PC-9 (cell line): ENCODE measurements around the gene XIRP2. TPM values are rescaled to one million over a fixed set of nuclear protein-coding genes. Genes with fewer than 3 reads are reported as not detected.

ENCODE experiments used
- BruUV-seq: library from RNA; stranded (reverse); fragments of 400-500 nt; replicated peaks from 2 replicates; lab custom pipeline; 2021; lab: Mats Ljungman, UMichigan
- CTCF ChIA-PET: fragments of 300-600 bp; sonication (Branson Sonifier 250); formaldehyde crosslinking; loops from one replicate; lab custom pipeline; 2022; ENCODE audit warnings: antibody characterized with exemption; lab: Charles Lee
- POLR2A ChIA-PET: fragments of 300-600 bp; sonication (Branson Sonifier 250); formaldehyde crosslinking; loops from one replicate; lab custom pipeline; 2022; ENCODE audit warnings: antibody characterized with exemption; ENCODE audit not compliant: unreplicated experiment; lab: Charles Lee
- DNase-seq, 2 experiments: peaks; one replicate each; pipeline versions ENCODE4 v3.0.0 to v3.0.0-alpha.2; 2015 to 2022; ENCODE audit warnings: mixed read lengths in 1 of 2
- H2AFZ ChIP-seq: fragments of 200-600 bp; sonication (generic); 2 replicates; pipeline ENCODE4 v1.8.1; 2017; ENCODE audit warnings: antibody characterized with exemption
- H3F3A ChIP-seq: fragments of 200-600 bp; sonication (generic); 2 replicates; pipeline ENCODE4 v1.8.1; 2017; ENCODE audit warnings: antibody characterized with exemption, mild to moderate bottlenecking, low read depth; ENCODE audit not compliant: insufficient read depth
- H3K27ac ChIP-seq: fragments of 200-600 bp; sonication (generic); 2 replicates; pipeline ENCODE4 v1.6.1; 2016; ENCODE audit warnings: mixed run types
- H3K27me3 ChIP-seq: fragments of 200-600 bp; sonication (generic); 2 replicates; pipeline ENCODE4 v1.6.1; 2016; ENCODE audit warnings: low read depth, mixed run types; ENCODE audit not compliant: insufficient read depth
- H3K36me3 ChIP-seq: fragments of 200-600 bp; sonication (generic); 2 replicates; pipeline ENCODE4 v1.6.1; 2016; ENCODE audit warnings: low read depth, mixed run types
- H3K4me1 ChIP-seq: fragments of 200-600 bp; sonication (generic); replicated peaks from 2 replicates; pipeline ENCODE4 v1.6.1; 2016; ENCODE audit warnings: mixed run types; ENCODE audit not compliant: insufficient read depth
- H3K4me2 ChIP-seq: fragments of 200-600 bp; sonication (generic); 2 replicates; pipeline ENCODE4 v1.6.1; 2017; ENCODE audit warnings: mixed run types
- H3K4me3 ChIP-seq: fragments of 200-600 bp; sonication (generic); 2 replicates; pipeline ENCODE4 v1.6.1; 2016; ENCODE audit warnings: mixed run types
- H3K79me2 ChIP-seq: fragments of 200-600 bp; sonication (generic); 2 replicates; pipeline ENCODE4 v1.6.1; 2017; ENCODE audit warnings: low read depth, mixed run types
- H3K9me2 ChIP-seq: fragments of 200-600 bp; sonication (generic); 2 replicates; pipeline ENCODE4 v1.8.1; 2017; ENCODE audit warnings: mild to moderate bottlenecking; ENCODE audit not compliant: insufficient read depth
- H3K9me3 ChIP-seq: fragments of 200-600 bp; sonication (generic); 2 replicates; pipeline ENCODE4 v1.8.1; 2016; ENCODE audit warnings: low read depth; ENCODE audit not compliant: insufficient read depth
- H4K20me1 ChIP-seq: fragments of 200-600 bp; sonication (generic); 2 replicates; pipeline ENCODE4 v1.8.1; 2017; ENCODE audit not compliant: insufficient read depth
- EZH2 ChIP-seq: fragments of 200-600 bp; sonication (generic); IDR thresholded peaks from 2 replicates; pipeline ENCODE4 v1.8.0; 2017; ENCODE audit warnings: antibody characterized with exemption, low read depth
- intact Hi-C: fragments of 100-400 bp; cut with micrococcal nuclease; formaldehyde crosslinking; loops from one replicate; pipeline ENCODE4 v1.10.0; 2022; ENCODE audit not compliant: unreplicated experiment
- total RNA-seq: library from RNA; stranded (reverse); gene quantifications from 2 replicates; pipeline ENCODE4 v1.2.3, GENCODE V29; 2021
- TF ChIP-seq, protein P1 (sequence below): fragments of 200-600 bp; sonication (generic); conservative IDR thresholded peaks from 2 replicates; pipeline ENCODE4 v1.6.1; 2017; ENCODE audit warnings: mixed run types, antibody characterized with exemption, mild to moderate bottlenecking, moderate library complexity

The XIRP2 gene
- total RNA-seq, 1 experiment from 2014 or later = not detected

DNA sequence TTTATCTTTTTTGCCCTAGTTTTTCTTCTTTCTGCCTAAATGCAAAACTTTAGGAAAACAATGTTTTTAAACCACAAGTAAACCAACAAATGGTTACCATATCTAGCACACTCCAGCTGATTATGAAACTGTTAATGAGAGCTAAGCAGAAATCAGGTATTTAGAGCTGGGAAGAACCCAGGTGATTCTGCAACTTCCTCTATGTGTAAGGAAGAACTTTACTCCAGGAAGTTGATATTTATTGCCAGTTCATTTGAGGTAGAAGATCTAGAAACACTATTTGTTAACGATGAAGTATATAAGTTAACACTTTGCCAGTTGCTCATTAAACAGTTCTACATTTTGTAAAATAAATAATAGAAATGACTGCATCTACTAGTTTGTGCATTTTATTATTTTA is 409.7 kb downstream of the XIRP2 start:
- no peaks in the 10 kb centered on the region for H3K4me1 ChIP-seq
- intact Hi-C loops = no loop called here
- DNase-seq = no peak
- H4K20me1 ChIP-seq = no peaks in the 10 kb centered on the region
- H3K79me2 ChIP-seq = no peaks in the 10 kb centered on the region
- ChIA-PET CTCF (interaction anchor here (0.6 kb wide), 1 partner anchor 11 kb away, joined by 3 read pairs; no protein-coding TSS in a partner anchor), POLR2A (no interaction called here)
- no peaks in the 10 kb centered on the region for H3F3A ChIP-seq
- H3K4me2 ChIP-seq = no peak overlapping the region
- H3K27ac ChIP-seq = no peak overlapping the region
- TF ChIP-seq EZH2 = no peak
- TF ChIP-seq, protein P1, sequence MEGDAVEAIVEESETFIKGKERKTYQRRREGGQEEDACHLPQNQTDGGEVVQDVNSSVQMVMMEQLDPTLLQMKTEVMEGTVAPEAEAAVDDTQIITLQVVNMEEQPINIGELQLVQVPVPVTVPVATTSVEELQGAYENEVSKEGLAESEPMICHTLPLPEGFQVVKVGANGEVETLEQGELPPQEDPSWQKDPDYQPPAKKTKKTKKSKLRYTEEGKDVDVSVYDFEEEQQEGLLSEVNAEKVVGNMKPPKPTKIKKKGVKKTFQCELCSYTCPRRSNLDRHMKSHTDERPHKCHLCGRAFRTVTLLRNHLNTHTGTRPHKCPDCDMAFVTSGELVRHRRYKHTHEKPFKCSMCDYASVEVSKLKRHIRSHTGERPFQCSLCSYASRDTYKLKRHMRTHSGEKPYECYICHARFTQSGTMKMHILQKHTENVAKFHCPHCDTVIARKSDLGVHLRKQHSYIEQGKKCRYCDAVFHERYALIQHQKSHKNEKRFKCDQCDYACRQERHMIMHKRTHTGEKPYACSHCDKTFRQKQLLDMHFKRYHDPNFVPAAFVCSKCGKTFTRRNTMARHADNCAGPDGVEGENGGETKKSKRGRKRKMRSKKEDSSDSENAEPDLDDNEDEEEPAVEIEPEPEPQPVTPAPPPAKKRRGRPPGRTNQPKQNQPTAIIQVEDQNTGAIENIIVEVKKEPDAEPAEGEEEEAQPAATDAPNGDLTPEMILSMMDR = no peak
- H3K27me3 ChIP-seq = no peaks in the 10 kb centered on the region
- no peaks in the 10 kb centered on the region for H3K9me2 ChIP-seq
- no TSS peak for BruUV-seq
- H3K36me3 ChIP-seq = no peaks in the 10 kb centered on the region
- H2AFZ ChIP-seq = no peak overlapping the region
- no peaks in the 10 kb centered on the region for H3K9me3 ChIP-seq
- H3K4me3 ChIP-seq = no peak overlapping the region
